DOHH2 (cell line): ENCODE data around the gene PRMT2.

ENCODE experiments used
- EZH2phosphoT487 ChIP-seq: fragments of 200-600 bp; sonication (generic); IDR thresholded peaks from 2 replicates; pipeline ENCODE4 v1.6.1; 2017; ENCODE audit warnings: borderline replicate concordance, mild to moderate bottlenecking, antibody characterized with exemption, low read length, moderate library complexity, mixed read lengths
- TF ChIP-seq, protein P1 (sequence below): fragments of 200-600 bp; sonication (generic); IDR thresholded peaks from one replicate; pipeline ENCODE4 v1.5.1; 2014; ENCODE audit warnings: antibody characterized with exemption, mild to moderate bottlenecking, low read depth, low read length; ENCODE audit not compliant: poor library complexity, severe bottlenecking

DNA sequence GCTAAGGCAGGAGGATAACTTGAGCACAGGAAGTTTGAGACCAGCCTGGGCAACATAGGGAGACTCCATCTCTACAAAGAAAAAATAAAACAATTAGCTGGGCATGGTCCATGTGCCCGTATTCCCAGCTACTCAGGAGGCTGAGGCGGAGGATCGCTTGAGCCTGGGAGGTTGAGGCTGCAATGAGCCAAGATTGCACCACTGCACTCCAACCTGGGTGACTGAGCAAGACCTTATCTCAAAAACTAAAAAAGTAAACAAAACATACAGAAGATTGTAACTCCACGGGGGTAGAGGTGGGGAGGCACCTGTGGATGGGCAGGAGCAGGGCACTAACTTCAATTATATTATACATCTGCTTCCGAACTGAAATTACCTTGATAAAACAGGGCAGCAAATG is 35.2 kb upstream of the PRMT2 start:
- TF ChIP-seq, protein P1, sequence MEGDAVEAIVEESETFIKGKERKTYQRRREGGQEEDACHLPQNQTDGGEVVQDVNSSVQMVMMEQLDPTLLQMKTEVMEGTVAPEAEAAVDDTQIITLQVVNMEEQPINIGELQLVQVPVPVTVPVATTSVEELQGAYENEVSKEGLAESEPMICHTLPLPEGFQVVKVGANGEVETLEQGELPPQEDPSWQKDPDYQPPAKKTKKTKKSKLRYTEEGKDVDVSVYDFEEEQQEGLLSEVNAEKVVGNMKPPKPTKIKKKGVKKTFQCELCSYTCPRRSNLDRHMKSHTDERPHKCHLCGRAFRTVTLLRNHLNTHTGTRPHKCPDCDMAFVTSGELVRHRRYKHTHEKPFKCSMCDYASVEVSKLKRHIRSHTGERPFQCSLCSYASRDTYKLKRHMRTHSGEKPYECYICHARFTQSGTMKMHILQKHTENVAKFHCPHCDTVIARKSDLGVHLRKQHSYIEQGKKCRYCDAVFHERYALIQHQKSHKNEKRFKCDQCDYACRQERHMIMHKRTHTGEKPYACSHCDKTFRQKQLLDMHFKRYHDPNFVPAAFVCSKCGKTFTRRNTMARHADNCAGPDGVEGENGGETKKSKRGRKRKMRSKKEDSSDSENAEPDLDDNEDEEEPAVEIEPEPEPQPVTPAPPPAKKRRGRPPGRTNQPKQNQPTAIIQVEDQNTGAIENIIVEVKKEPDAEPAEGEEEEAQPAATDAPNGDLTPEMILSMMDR = no peak
- no peak for TF ChIP-seq EZH2phosphoT487
